ENCODE measurements around the gene NOX5.

The NOX5 gene

DNA sequence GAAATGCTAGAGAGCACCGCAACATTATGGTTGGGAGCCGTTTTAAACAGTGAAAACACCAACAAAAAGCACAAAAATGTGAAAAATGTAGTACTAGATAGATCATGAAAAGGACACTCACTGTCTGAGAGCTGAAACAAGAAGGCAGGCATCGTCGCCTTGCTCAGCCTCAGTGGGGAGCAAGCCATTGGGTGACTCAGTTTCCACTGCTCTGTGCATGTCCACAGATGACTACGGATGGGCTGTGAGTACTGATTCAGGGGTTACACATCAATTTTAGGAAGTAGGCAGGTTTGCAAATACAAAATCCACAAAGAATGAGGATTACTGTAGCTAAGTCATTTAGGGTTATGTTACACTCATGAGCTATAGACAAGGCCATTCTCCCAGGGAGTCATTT is 10.8 kb downstream of the NOX5 start:
- no peak for DNase-seq

DNA sequence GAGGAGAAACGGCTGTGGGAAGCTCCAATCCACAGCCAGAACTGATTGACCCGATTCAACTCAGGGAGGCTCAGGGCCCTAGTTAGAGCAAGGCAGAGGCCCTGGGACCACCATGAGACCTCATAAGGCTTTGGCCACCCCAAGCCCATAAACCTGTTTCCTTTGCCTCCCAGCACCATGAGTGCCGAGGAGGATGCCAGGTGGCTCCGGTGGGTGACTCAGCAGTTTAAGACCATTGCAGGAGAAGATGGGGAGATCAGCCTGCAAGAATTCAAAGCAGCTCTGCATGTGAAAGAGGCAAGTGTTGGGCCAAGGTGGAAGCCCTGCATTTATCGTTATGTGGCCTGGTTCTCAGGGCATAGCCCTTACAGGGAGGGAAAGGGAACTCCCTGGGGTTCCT is 11.9 kb downstream of the NOX5 start:
- no peak for DNase-seq

DNA sequence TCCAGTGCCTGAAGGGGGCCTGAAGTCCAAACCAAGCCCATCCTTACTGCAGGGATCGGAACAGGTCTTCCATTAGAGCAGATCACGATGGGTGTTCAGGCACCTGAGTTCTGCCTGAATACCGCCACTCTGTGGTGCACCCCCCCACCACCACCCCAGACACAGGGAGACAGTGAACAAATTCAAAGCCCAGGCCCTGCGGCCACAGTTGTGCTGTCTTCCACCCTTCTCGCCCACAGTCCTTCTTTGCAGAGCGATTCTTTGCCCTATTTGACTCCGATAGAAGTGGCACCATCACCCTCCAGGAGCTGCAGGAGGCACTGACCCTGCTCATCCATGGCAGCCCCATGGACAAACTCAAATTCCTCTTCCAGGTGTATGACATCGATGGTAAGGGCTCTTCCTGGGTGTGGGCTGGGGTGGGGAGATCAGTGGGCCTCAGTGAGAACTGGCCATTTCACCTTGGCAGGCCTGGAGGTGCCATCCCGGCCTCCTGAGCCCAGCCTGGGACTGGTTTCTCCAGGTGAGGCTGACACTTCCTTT is 13.6 kb downstream of the NOX5 start:
- DNase-seq: no peak

DNA sequence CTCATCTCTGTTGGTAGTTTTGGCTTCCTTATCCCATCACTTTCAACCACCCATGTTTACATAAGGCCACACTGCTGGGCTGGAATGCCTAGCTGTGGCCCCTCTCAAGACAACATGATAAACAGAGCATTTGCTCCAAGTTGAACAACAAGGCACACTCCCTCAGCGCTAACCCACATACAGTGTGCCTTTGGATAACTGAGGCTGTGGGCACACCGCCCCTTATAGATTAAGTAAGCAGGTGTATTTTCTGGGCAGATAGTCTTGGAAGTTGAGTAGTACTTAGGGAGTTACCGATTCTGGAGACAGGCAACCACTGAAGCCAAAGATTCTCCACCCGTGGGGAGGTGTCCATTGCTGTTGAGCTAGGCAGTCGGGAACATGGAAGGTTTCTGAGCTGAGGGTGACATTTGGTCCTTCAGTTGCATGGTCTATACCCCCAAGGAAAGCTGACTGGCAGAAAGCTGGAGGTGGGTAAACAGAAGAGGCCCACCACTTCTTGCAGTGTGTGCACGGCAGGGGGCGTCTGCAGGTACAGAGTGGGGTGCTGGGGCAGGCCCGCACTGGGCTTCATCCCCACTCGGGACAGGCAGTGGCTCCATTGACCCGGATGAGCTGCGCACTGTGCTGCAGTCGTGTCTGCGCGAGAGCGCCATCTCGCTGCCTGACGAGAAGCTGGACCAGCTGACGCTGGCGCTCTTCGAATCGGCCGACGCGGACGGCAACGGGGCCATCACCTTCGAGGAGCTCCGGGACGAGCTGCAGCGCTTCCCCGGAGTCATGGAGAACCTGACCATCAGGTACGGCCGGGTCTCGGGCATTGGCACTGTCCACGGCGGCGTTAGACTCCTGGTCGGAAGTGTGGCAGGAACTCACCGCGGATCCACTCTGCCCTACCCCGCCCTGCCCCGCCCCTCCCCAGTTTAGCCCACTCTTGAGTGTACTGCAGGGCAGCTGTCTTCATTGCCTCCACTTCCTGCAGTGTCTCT is 16.8 kb downstream of the NOX5 start:
- DNase-seq: peak; percentile 63

DNA sequence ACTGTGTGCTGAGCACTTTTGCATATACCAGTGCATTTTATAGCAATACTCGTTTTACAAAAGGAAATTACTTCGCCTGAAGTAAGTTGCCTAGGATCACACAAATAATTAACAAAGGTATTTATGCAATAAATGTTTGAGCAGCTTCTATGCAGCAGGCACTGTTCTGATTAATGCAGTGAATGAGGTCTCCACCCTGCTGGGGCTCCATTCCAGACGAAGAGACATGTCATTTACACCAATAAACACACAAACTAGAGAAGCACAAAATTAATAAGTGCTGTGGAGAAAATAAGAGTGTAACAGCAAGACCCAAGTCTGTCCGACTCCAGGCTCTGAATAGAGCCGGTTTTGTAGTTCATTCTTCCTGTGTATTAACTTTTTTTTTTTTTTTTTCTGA is 17.5 kb downstream of the NOX5 start:
- DNase-seq: no peak

DNA sequence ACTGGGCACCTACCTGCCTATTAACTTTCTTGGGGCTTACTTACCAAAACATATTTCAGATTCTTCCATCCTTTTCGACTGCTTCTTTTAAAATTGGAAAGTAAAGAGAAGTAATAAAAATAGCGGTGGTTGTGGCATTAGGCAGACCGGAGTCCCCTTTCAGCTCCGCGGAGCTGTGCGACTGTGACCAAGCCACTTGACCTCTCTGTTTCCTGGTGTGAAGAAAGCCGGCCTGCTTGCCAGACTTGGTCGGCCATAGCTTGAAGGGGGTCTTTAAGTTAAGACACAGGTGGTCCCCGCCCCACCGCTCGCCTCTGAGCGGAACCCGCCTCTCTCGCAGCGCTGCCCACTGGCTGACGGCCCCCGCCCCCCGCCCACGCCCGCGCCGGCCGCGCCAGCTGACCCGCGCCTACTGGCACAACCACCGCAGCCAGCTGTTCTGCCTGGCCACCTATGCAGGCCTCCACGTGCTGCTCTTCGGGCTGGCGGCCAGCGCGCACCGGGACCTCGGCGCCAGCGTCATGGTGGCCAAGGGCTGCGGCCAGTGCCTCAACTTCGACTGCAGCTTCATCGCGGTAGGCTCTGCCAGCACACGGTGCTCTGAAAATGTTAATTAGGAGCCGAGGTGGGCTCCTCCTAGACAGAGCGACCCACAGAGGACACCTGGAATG is 18.3 kb downstream of the NOX5 start:
- no peak for DNase-seq

DNA sequence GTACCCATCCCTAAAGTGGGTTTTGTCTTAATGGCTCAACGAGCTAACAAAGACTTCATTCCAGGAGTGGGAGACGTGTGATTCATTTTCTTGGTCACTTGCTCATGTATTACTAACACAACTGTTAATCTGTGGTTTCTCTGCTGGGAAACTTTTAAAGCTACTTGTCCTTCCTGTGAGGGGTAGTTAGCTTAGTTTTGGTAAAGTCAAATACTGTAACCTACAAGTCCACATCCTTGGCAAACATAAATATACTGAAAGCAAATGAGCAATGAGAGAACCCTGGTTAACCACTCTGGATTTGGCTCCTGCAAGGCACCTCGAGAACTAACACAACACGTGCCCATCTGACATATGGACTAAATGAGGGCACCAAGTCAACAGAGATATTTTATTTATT is 19.9 kb downstream of the NOX5 start:
- DNase-seq: no peak

DNA sequence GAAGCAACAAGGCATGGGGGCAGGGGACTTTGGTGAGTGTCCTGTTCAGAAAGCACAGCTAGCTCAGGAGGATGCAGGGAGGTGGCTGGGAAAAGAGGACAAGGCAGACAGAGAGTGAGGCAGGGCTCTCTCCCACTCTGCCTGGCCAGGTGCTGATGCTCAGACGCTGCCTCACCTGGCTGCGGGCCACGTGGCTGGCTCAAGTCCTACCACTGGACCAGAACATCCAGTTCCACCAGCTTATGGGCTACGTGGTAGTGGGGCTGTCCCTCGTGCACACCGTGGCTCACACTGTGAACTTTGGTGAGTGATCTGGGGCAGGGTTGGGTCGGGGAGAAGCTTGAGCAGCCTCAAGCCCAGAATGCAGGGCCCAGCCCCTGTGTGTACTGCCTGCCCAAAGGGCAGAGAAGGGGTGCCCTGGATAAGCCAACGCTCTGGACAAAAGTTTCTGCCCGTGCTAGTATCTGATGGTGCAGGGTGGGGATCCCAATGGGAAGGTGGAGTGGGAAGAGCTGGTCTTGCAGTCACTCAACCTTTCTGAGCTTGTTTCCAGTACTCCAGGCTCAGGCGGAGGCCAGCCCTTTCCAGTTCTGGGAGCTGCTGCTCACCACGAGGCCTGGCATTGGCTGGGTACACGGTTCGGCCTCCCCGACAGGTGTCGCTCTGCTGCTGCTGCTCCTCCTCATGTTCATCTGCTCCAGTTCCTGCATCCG is 20.9 kb downstream of the NOX5 start:
- DNase-seq: no peak

DNA sequence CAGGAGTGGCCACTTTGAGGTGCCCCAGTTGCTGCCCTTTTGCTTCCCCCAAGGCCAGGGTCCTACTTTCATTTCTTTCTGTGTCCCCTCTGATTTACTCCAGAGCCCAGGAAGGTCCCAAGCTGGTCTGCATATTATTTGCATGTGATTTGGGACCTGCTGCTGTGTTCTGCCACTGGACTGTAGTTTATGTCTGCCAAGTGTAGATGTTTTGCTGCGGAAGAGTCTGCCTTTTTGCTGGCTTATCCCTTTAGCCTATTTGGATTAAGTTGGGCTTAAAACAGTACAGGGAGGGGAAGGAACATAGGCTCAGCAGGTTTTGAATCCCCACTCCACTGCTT is 21.4 kb downstream of the NOX5 start:
- DNase-seq: no peak

DNA sequence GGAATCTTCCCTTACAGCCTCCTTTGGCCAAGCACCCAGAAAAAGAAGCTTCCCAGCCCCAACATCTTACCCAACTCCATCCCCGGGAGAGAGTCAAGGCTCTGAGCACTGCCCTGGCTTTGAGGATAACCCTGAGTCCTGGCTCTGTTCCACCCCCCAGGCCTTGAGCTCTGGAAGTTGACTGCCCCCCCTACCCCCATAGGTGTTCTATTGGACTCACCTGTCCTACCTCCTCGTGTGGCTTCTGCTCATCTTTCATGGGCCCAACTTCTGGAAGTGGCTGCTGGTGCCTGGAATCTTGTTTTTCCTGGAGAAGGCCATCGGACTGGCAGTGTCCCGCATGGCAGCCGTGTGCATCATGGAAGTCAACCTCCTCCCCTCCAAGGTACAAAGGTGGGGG is 22.3 kb downstream of the NOX5 start:
- no peak for DNase-seq

DNA sequence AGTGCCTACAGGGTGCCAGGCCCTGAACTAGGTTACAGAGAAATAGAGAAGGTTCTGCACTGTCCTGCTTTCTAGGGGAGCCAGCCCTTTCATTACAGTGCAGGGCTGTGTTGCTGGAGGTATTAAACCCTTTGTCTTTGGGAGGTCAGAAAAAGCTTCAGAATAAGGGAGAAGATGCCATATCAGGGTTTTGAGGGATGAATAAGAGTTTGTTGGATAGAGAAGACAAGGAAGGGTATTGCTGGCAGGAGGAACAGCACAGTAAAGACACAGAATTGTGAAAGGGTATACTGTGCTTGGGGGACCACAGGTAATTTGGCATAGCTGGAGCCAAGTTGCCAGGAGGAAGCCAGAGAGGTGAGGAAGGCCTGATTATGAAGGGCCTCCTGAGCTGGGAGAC is 23.0 kb downstream of the NOX5 start:
- no peak for DNase-seq

DNA sequence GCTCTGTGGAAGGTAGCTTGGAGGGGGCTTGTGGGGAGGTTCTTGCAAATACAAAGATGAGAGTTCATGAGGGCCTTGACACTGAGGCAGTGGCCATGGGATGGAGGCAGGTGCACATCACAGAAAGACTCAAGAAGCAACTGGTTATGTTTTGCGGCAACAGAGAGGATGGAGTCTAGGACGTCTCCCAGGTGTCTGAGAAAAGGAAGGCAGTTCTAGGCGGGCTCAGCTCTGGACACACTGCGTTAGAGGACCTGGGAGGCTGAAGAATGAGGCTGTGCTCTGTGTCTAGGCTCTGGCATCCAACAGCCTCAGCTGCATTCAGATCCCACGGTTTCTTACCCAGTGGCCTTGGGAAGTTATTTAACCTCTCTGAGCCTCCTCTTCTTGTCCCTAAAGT is 23.5 kb downstream of the NOX5 start:
- DNase-seq: no peak

DNA sequence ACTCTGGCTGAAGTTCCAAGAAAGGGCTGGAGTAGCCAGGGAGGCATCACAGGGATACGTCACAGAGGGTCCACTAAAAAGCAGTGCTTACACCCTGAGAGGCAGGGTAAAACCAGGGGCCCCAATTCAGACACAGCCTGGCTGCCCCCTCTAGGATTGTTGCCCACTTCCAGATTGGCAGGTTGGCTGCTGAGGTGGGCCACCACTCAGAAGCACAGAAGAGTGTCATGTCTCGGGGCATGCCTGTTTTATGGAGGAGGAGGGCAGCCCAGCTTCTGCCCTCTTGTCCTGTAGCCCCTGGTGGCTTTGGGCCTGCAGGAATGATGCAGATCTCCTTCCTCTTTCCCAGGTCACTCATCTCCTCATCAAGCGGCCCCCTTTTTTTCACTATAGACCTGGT is 24.0 kb downstream of the NOX5 start:
- no peak for DNase-seq

DNA sequence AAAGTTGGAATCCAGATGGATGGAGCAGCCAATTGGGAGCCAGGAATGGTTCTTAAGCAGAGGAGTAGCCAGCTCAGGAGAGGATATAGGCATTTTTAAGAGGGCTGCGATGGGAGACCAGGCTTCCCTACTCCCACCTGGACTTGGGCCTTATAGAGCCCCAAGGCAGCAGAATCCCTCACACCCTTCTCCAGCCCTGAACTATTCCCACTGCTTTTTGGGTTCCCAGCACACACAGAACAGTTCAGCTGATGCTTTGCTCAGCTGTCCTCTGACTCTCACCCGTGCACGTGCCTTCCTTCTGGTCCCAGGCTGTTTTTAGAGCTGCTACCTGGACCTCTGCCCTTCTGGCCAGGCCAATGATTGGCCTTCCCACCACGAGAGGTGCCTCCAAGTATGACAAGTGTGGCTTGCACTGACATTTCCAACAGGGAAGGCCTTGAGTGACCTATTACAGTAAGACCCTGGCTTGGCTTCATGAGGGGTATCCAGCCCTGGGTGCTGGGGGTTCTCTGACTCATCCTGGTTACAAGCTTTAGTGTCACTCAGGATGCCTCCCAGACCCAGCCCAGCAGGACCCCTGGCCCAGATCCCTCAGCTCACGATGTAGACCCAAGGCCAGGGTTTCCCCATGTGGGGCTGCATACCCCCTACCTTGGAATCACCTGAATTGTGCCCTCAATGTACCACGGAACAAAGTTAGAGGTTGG is 25.2 kb downstream of the NOX5 start:
- DNase-seq: no peak

DNA sequence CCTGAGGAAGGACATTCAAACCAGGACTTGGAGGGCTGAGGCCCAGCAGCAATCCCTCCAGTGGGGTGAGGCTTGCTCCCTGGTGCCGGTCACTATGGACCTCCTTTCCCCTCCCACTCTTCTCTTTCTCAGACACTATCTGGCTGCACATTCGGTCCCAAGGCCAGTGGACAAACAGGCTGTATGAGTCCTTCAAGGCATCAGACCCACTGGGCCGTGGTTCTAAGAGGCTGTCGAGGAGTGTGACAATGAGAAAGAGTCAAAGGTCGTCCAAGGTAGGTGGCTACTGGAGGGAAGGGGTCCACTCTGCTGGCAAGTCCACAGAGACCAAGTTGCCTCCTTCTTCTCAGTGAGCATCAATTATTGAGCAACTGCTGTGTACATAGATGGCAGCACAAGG is 28.0 kb downstream of the NOX5 start:
- no peak for DNase-seq

DNA sequence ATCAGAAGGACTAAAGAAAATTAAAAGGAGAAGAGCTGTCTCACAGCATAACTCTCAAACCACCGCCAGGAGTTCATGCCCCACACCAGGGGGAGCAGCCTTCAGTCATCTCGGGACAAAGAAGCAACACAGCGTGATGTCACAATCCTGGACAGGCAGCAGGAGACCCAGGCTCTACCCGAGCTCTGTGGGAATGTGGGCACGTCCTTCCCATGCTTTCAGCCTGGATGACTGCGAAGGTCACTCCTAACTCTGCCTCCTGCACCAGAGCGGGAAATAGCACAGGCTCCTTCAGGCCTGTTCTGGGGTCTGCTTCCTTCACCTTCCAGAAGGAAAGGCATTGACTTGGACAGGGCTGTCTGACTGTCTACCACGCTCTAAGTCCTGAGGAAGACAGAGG is 31.3 kb downstream of the NOX5 start:
- DNase-seq: no peak

DNA sequence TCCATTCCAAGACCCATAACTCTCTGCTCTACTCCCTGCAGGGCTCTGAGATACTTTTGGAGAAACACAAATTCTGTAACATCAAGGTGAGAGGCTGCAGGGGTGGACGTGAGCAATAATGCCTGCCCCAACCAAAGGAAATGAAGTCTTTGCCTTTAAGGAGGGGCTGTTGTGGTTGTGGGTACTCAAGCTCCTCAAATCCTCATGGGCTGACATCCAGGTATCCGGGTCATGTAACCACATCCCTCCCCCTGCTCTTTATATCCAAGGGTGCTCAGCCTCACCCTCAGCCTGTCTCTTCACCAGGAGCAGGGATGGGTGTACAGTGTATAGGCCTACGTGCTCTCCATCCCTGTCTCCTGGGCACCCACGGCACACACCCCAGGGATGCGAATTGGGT is 32.3 kb downstream of the NOX5 start:
- DNase-seq: no peak

DNA sequence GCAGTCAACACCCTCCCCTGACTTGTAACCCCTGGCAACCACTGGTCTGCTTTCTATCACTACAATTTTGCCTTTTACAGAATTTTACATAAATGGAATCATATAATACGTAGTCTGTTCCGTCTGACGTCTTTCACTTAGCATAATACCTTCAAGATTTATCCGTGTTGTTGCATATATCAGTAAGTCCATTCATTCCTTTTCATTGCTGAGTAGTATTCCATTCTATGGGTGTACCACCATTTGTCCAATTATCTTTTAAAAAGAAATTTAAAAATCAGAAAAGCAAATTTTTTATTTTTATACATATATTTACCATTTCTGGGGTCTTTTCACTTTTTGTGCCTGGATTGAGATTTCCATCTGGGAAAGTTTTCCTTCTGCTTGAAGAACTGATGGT is 35.5 kb downstream of the NOX5 start:
- DNase-seq: no peak

DNA sequence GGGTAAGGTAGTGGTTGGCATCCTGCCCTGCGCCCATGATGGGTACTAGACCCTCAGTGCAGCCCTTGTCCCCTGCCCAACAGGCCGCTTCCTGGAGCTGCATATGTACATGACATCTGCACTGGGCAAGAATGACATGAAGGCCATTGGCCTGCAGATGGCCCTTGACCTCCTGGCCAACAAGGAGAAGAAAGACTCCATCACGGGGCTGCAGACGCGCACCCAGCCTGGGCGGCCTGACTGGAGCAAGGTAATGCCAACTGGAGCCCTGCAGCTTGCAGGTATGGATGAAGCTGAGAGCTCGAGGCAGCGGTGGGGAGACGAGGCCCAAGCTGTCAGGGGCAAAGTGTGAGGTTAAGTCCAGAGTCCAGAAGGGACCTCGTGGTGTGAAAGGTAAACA is 40.8 kb downstream of the NOX5 start:
- DNase-seq: no peak

DNA sequence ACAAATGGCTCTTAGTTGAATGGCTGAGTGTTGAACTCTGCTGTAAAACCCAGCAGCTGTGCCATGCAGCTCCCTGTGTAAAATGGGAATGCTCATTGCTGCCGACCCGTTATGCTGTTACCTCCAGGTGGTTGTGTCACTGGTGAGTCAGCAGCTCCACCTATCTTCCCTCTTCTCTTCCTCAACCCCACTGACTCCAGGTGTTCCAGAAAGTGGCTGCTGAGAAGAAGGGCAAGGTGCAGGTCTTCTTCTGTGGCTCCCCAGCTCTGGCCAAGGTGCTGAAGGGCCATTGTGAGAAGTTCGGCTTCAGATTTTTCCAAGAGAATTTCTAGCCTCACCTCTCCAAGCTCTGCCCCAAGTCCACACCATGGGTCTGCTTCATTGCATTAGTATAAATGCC is 41.9 kb downstream of the NOX5 start:
- DNase-seq: peak; percentile 56

DNA sequence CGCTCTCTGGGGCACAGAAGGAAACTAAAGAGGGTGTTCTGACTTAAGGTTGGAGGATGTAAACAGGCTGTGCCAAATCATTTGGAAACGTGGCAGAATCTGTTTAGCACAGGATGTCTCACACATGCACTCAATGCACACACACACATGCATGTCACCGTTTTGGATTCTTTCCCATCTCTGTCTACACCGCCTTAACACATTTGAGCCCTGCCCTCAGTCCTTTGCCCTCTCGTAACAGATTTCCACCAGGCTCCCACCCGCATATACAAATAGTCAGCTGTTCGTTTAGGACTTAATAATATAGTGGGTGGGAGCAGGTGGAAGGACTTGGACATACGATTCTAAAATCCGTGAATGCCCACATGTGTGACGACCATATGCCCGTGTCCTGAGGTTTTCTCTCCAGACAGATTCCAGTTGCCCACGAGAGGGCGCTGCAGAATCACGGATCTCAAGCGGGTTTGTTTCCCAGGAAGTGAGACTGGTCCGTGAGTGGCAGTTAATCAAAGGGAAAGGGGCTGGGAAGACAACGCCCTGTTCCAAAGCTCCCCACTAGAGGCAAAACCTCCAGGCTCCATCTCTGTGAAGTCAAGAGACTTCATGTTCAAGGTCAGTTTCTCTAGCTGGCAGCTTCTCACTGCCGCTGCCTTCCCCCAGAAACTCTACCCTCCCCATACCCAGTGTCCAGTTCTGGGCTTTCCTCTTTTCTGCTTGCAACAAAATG is 44.5 kb downstream of the NOX5 start:
- peak; percentile 88 for DNase-seq

DNA sequence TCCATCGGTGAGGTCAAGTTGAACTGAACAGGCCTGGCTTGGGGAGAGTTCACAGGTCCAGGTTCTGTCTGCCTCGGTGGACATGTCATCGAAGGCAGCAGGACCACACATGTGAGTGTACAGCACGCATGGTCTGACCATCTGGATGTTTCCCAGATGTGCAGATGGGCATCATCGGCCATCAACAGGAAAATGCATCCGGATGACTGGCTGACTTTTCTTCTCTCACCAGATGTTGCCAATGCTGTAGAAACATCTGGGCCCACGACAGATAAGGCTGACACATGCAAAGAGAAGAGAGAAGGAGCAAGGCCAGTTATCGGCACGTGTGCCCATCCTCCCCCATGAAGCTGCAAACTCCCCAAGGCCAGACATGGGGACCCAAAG is 45.1 kb downstream of the NOX5 start:
- no peak for DNase-seq
